Adrenal gland (tissue), 5 donors: ENCODE results near the gene CTNND2.

Experiments used
- CTCF ChIP-seq, 6 experiments: fragments of 450-650 bp in 4 of 6; fragments of 200-600 bp in 2 of 6; sonication (generic) in 1 of 6; IDR thresholded peaks; 1 replicate in 5 of 6; 2 replicates in 1 of 6; pipeline versions ENCODE4 v1.5.1 to v1.8.0; 2016 to 2021; ENCODE audit warnings: antibody characterized with exemption in 6 of 6, mild to moderate bottlenecking in 2 of 6, moderate library complexity in 1 of 6
- POLR2A ChIP-seq, 2 donors: fragments of 450-650 bp; IDR thresholded peaks; one replicate each; pipeline ENCODE4 v1.6.1; 2017; ENCODE audit warnings: antibody characterized with exemption in 2 of 2, mild to moderate bottlenecking in 2 of 2, moderate library complexity in 1 of 2
- donor health status: DM: no; HTN: no; CAD: no.

DNA sequence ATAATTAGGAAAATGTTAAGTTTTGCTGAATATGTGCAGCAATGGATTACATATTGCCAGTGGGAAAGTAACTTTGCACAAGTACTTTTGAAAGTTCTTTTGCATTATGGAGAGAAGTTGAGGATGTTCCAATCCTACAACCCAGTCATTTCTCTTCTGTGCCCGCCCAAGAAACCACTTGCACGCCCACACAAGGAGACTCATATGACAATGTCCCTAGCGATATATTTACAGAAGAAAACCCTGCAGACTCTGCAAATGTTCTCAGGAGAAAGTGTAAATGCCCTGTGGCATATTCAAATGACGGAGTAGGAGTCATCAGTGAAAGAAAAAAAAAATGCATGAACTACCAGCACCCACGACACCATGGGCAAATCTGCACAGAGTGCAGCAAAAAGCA, 356.5 kb downstream of the CTNND2 start:
- TF ChIP-seq CTCF (IDR thresholded peaks at IDR 0.05), result no peak
- no peak for TF ChIP-seq POLR2A (IDR thresholded peaks at IDR 0.05)
